WERI-Rb-1 (cell line): ENCODE results near the gene RXRB.

Experiments used
- DNase-seq: peaks from one replicate; pipeline ENCODE4 v3.0.0-alpha.2; 2020
- H3K27ac ChIP-seq: fragments of 250-450 bp; sonication (Bioruptor Pico); 2 replicates; pipeline ENCODE4 v1.5.1; 2020; ENCODE audit warnings: mild to moderate bottlenecking, moderate library complexity
- H3K27me3 ChIP-seq: fragments of 250-450 bp; sonication (Bioruptor Pico); 2 replicates; pipeline ENCODE4 v1.5.1; 2021; ENCODE audit warnings: mild to moderate bottlenecking, low read depth, moderate library complexity; ENCODE audit not compliant: insufficient read depth, severe bottlenecking
- H3K36me3 ChIP-seq: fragments of 250-450 bp; sonication (Bioruptor Pico); 2 replicates; pipeline ENCODE4 v1.5.1; 2020; ENCODE audit warnings: mild to moderate bottlenecking, moderate library complexity
- H3K4me3 ChIP-seq: 2 replicates; pipeline ENCODE4 v1.5.1; 2011; ENCODE audit warnings: low read depth, mild to moderate bottlenecking, control low read depth, low read length
- H3K9me3 ChIP-seq: fragments of 250-450 bp; sonication (Bioruptor Pico); 2 replicates; pipeline ENCODE4 v1.5.1; 2021; ENCODE audit warnings: mild to moderate bottlenecking, moderate library complexity; ENCODE audit not compliant: severe bottlenecking
- CTCF ChIP-seq: IDR thresholded peaks from 2 replicates; pipeline ENCODE4 v1.5.1; 2011; ENCODE audit warnings: low read depth, mild to moderate bottlenecking, control low read depth, inconsistent platforms, low read length

RXRB gene

DNA sequence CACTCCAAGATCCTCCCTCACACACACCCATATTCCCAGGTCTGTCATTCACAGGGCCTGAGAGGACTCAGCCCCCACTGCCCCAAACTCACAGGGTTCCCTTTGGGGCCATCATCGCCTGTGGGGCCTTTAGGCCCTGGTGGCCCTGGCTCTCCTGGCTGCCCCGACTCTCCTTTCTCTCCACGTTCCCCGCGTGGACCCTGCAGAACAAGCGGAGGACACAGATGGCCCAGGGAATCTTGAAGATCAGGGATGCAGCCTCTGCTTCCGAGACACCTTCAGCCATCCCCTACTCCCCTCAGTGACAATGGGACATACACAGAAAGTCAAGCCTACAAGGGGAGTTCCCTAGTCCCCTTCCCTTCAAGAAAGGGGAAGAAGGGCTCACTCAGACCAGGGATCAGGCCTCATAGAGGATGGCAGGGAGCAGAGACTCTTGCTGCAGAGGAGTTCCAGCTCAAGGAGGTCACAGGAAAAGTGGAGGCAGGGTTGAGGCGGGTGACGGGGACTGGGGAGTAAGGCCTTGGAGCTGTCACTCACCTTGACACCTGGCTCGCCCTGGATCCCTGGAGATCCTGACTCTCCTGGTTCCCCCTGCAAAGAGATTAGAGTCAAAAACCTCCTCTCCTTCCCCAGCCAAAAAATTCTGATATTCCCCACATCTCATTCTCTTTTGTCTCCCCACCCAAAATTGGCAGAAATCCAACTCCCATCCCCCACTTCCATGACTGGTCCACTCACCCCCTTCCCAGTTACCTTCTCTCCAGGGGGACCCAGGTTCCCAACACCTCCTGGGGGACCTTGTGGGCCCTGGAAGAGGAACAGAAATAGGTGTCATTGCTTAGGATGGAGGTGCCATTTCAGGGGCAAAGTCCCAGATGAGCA, 30.9 kb downstream of the RXRB start:
- DNase-seq = no peak
- Histone ChIP-seq H3K4me3 (no peak overlapping the region), H3K9me3 (no peaks in the 10 kb centered on the region), H3K27ac (no peak overlapping the region), H3K36me3 (no peaks in the 10 kb centered on the region), H3K27me3 (no peaks in the 10 kb centered on the region)
- TF ChIP-seq CTCF = no peak

GRCh38 chr6:33168639-33169038, 31.8 kb downstream of the RXRB start:
- TF ChIP-seq CTCF = no peak
- Histone ChIP-seq H3K27ac (no peak overlapping the region), H3K27me3 (no peaks in the 10 kb centered on the region), H3K36me3 (no peaks in the 10 kb centered on the region), H3K9me3 (no peaks in the 10 kb centered on the region), H3K4me3 (no peak overlapping the region)
- no peak for DNase-seq

DNA sequence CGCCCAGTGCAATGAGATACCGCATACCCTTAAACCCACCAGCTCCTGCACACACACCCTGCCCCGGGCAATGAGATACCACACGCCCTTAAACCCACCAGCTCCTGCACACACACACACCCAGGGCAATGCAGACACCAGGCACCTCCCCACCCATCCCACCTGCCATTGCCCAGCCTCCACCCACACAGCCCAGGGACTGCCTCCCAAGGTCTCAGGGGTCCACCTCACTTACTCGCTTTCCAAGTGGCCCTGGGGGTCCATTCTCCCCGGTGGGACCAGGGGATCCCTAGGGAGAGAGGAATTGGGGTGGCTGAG, 32.2 kb downstream of the RXRB start:
- Histone ChIP-seq H3K9me3 (no peaks in the 10 kb centered on the region), H3K27me3 (no peaks in the 10 kb centered on the region), H3K36me3 (no peaks in the 10 kb centered on the region), H3K27ac (no peak overlapping the region), H3K4me3 (no peak overlapping the region)
- no peak for TF ChIP-seq CTCF
- no peak for DNase-seq

DNA sequence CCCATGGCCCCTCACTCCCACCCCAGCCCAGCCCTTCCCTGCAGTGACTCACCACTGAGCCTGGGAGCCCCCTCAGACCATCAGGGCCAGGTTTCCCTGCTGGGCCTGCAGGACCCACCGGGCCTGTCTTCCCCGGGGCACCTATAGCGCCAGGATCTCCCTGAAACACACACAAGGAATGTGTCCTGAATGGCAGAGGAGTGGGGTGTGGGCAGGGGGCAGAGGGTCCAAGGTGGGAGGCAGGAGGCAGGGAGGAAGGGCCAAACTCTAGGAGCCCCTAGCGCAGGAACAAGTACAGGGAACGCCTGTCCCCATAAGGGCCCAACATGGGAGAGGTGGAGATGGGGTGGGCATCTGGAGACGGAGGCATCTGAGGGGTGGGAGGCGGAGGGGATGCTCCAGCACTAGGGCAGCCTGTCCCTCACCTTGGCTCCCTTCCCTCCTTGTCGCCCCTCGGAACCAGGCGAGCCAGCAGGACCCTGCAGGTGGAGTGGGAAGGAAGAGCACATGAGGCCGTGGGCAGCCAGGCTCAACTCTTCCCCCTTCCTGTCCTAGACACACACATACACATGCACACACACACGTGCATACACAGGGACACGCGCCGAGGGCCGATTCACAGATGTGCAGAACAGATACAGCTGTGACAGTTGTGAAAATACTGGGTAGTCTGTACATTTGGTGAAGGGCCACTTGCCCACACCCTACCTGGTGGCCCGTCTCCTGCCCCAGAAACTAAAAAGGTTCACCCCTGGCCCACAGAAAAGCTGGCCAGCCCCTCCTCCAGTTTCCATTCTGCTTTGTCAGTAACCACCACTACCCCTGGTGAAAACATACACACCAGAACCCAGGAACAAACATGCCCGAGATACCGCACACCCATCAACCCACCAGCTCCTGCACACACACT, 32.8 kb downstream of the RXRB start:
- H3K27ac ChIP-seq = no peak overlapping the region
- no peak overlapping the region for H3K4me3 ChIP-seq
- H3K9me3 ChIP-seq = no peaks in the 10 kb centered on the region
- H3K27me3 ChIP-seq = no peaks in the 10 kb centered on the region
- TF ChIP-seq CTCF = no peak
- no peaks in the 10 kb centered on the region for H3K36me3 ChIP-seq
- DNase-seq = no peak

DNA sequence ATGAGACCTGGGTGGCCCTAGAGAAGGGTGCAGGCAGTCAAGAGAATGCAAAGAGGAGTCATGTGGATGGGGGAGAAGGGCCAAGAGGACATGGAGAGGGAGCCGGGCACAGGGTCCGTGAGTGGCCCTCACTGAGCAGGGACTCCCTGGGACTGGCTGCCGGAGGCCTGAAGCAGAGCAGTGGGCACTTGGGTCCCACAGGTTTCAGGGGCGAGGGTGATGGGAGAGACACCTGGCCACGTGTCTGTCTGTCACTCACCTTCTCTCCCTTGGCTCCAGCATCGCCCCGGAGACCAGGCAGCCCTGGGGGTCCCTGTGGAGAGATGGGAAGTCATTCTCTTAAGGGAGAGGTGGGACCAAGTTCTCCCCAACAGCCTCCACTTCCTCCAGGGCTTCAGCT, 33.7 kb downstream of the RXRB start:
- no peaks in the 10 kb centered on the region for H3K9me3 ChIP-seq
- no peak for TF ChIP-seq CTCF

More for the DNA sequence above, 33.7 kb downstream of the RXRB start:
- H3K4me3 ChIP-seq = no peak overlapping the region
- H3K27me3 ChIP-seq = no peaks in the 10 kb centered on the region
- no peak overlapping the region for H3K27ac ChIP-seq
- H3K36me3 ChIP-seq = no peaks in the 10 kb centered on the region
- DNase-seq = no peak
